Astrocyte (in vitro differentiated cells and primary cell): ENCODE results near the gene RELB. TPM values are rescaled to one million over a fixed set of nuclear protein-coding genes. Genes with fewer than 3 reads are reported as not detected.
A peak's percentile ranks its signal among the peaks of the same experiment; 100 is the strongest.

Experiments
- DNase-seq: peaks from one replicate; pipeline ENCODE4 v3.0.0-alpha.2; 2010; ENCODE audit warnings: low read depth
- FAIRE-seq: peaks from 2 replicates; lab custom pipeline; 2011; peaks lifted over from hg19 to GRCh38; lab: Jason Lieb, UNC
- H2AFZ ChIP-seq: 2 replicates; pipeline ENCODE4 v1.6.0; 2012; ENCODE audit warnings: low read depth, low read length, inconsistent platforms
- H3K27ac ChIP-seq: 2 replicates; pipeline ENCODE4 v1.5.1; 2011; ENCODE audit warnings: low read depth, low read length, inconsistent platforms
- H3K27me3 ChIP-seq: 2 replicates; pipeline ENCODE4 v1.6.0; 2011; ENCODE audit warnings: low read length, inconsistent platforms; ENCODE audit not compliant: insufficient read depth
- H3K36me3 ChIP-seq: 2 replicates; pipeline ENCODE4 v1.5.1; 2011; ENCODE audit warnings: low read length, inconsistent platforms; ENCODE audit not compliant: insufficient read depth
- H3K4me1 ChIP-seq: 2 replicates; pipeline ENCODE4 v1.5.1; 2011; ENCODE audit warnings: low read length, inconsistent platforms; ENCODE audit not compliant: insufficient read depth
- H3K4me2 ChIP-seq: 2 replicates; pipeline ENCODE4 v1.6.0; 2012; ENCODE audit warnings: low read length, inconsistent platforms
- H3K4me3 ChIP-seq: 2 replicates; pipeline ENCODE4 v1.5.1; 2011; ENCODE audit warnings: low read depth, mild to moderate bottlenecking, low read length, inconsistent platforms; ENCODE audit not compliant: insufficient read depth
- H3K79me2 ChIP-seq: 2 replicates; pipeline ENCODE4 v1.6.0; 2012; ENCODE audit warnings: mild to moderate bottlenecking, low read length, inconsistent platforms; ENCODE audit not compliant: insufficient read depth
- H3K9ac ChIP-seq: 2 replicates; pipeline ENCODE4 v1.6.0; 2012; ENCODE audit warnings: mild to moderate bottlenecking, low read length, inconsistent platforms
- H3K9me3 ChIP-seq: 2 replicates; pipeline ENCODE4 v1.5.1; 2012; ENCODE audit warnings: low read depth, mild to moderate bottlenecking, low read length, inconsistent platforms; ENCODE audit not compliant: insufficient read depth
- H4K20me1 ChIP-seq: 2 replicates; pipeline ENCODE4 v1.6.0; 2012; ENCODE audit warnings: low read length, inconsistent platforms; ENCODE audit not compliant: insufficient read depth
- H3K27ac Mint-ChIP-seq: one replicate; pipeline ENCODE4 v1.8.0; 2021; ENCODE audit warnings: mild to moderate bottlenecking, mixed read lengths; ENCODE audit not compliant: unreplicated experiment
- H3K27me3 Mint-ChIP-seq: one replicate; pipeline ENCODE4 v1.8.0; 2021; ENCODE audit warnings: low read depth, mixed read lengths; ENCODE audit not compliant: unreplicated experiment
- H3K36me3 Mint-ChIP-seq: one replicate; pipeline ENCODE4 v1.8.0; 2021; ENCODE audit warnings: low read depth, mixed read lengths; ENCODE audit not compliant: unreplicated experiment
- H3K4me1 Mint-ChIP-seq: one replicate; pipeline ENCODE4 v1.8.0; 2021; ENCODE audit warnings: low read depth, mixed read lengths; ENCODE audit not compliant: unreplicated experiment
- H3K4me3 Mint-ChIP-seq: one replicate; pipeline ENCODE4 v1.8.0; 2021; ENCODE audit warnings: mild to moderate bottlenecking, moderate library complexity, mixed read lengths; ENCODE audit not compliant: unreplicated experiment
- H3K9me3 Mint-ChIP-seq: one replicate; pipeline ENCODE4 v1.8.0; 2021; ENCODE audit warnings: mild to moderate bottlenecking, mixed read lengths; ENCODE audit not compliant: unreplicated experiment
- EZH2 ChIP-seq: IDR thresholded peaks from 2 replicates; pipeline ENCODE4 v1.6.1; 2012; ENCODE audit warnings: mild to moderate bottlenecking, low read length, inconsistent platforms; ENCODE audit not compliant: insufficient read depth
- total RNA-seq: library from RNA; stranded (reverse); gene quantifications from 2 replicates; pipeline ENCODE4 v1.2.1, GENCODE V29; 2021
- TF ChIP-seq, protein P1 (sequence below): IDR thresholded peaks from 2 replicates; pipeline ENCODE4 v1.5.1; 2011; ENCODE audit warnings: low read depth, mild to moderate bottlenecking, inconsistent platforms, low read length, moderate library complexity; ENCODE audit not compliant: insufficient read depth

RELB gene
- total RNA-seq, 1 donor from 2014 or later = 14.0 TPM

DNA sequence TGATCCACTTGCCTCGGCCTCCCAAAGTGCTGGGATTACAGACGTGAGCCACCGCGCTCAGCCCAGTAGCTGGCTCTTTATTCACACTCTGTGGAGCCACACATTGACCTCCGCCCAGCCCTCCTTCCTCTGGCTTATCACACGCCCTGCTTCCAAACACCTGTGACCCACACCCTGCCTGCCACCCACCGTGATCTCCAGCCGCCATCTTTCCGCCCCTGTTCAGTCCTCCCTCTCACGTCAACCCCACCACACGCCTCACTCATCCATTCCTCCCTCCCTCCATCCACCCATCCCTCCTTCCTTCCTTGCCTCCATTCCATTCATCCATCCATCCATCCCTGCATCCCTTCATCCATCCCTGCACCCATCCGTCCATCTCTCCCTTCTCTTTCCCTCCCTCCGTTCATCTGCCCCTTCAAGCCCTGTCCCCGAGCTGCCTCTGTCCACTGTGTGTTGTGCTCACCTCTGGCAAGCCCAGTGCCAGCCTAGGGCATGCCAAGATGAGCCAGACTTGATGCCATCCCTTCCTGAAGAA lies 57.4 kb downstream of the RELB start:
- no peak for DNase-seq
- H3K4me1 Mint-ChIP-seq = no peaks in the 10 kb centered on the region
- H3K4me3 Mint-ChIP-seq = no peak overlapping the region
- Histone ChIP-seq H3K36me3 (peaks cover 33% of the 10 kb centered on the region), H3K9me3 (no peaks in the 10 kb centered on the region), H3K9ac (no peak overlapping the region), H2AFZ (no peak overlapping the region), H3K4me1 (peaks cover 4% of the 10 kb centered on the region), H3K27ac (no peak overlapping the region), H3K4me2 (no peak overlapping the region), H3K79me2 (peaks cover 3% of the 10 kb centered on the region), H4K20me1 (peaks cover 66% of the 10 kb centered on the region), H3K4me3 (no peak overlapping the region), H3K27me3 (no peaks in the 10 kb centered on the region)
- no peak overlapping the region for H3K27ac Mint-ChIP-seq
- no peaks in the 10 kb centered on the region for H3K27me3 Mint-ChIP-seq
- no peak for FAIRE-seq
- TF ChIP-seq, protein P1, sequence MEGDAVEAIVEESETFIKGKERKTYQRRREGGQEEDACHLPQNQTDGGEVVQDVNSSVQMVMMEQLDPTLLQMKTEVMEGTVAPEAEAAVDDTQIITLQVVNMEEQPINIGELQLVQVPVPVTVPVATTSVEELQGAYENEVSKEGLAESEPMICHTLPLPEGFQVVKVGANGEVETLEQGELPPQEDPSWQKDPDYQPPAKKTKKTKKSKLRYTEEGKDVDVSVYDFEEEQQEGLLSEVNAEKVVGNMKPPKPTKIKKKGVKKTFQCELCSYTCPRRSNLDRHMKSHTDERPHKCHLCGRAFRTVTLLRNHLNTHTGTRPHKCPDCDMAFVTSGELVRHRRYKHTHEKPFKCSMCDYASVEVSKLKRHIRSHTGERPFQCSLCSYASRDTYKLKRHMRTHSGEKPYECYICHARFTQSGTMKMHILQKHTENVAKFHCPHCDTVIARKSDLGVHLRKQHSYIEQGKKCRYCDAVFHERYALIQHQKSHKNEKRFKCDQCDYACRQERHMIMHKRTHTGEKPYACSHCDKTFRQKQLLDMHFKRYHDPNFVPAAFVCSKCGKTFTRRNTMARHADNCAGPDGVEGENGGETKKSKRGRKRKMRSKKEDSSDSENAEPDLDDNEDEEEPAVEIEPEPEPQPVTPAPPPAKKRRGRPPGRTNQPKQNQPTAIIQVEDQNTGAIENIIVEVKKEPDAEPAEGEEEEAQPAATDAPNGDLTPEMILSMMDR = no peak
- no peak for TF ChIP-seq EZH2
- no peaks in the 10 kb centered on the region for H3K9me3 Mint-ChIP-seq
- H3K36me3 Mint-ChIP-seq = peaks cover 16% of the 10 kb centered on the region

DNA sequence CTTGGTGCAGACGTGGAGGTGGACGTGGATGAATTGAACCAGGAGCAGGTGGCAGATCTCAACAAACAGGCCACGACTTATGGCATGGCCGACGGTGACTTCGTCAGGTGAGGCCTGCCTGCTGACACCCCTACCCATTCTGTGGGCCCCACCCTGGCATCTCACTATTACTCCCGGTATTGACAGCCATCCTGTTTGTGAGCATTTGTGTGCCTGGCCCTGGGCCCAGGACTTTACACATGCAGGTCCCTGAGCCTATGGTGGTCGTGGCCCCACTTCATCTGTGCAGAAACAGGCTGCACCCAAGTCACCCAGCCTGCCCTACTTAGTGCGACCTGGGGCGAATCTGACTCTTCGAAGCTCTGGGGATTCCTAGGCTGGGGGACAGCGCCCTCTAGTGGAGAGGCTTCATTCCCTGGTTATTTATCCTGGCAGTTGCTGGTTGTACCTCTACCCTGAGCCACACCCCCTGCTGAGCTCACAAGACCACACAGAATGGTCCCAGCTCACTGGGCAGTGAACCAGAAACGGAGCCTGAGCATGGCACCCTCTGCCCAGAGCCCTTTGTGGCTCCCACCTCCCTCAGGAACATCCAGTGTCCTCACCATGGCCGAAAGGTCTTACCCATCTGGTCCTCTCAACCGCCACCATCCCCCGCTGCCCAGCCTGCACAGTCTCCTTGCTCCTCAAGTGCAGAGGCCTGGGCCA lies 58.1 kb downstream of the RELB start:
- Mint-ChIP-seq H3K27me3 (no peaks in the 10 kb centered on the region), H3K36me3 (peaks cover 14% of the 10 kb centered on the region), H3K4me1 (no peaks in the 10 kb centered on the region), H3K9me3 (no peaks in the 10 kb centered on the region), H3K4me3 (no peak overlapping the region), H3K27ac (no peak overlapping the region)
- Histone ChIP-seq H4K20me1 (peaks cover 60% of the 10 kb centered on the region), H3K4me3 (no peak overlapping the region), H3K9ac (no peak overlapping the region), H2AFZ (no peak overlapping the region), H3K9me3 (no peaks in the 10 kb centered on the region), H3K4me1 (peaks cover 4% of the 10 kb centered on the region), H3K36me3 (peaks cover 31% of the 10 kb centered on the region), H3K4me2 (no peak overlapping the region), H3K79me2 (no peaks in the 10 kb centered on the region), H3K27ac (no peak overlapping the region), H3K27me3 (no peaks in the 10 kb centered on the region)
- FAIRE-seq = no peak
- no peak for TF ChIP-seq EZH2
- TF ChIP-seq, protein P1 = peak; percentile 83
- peak; percentile 41 for DNase-seq

DNA sequence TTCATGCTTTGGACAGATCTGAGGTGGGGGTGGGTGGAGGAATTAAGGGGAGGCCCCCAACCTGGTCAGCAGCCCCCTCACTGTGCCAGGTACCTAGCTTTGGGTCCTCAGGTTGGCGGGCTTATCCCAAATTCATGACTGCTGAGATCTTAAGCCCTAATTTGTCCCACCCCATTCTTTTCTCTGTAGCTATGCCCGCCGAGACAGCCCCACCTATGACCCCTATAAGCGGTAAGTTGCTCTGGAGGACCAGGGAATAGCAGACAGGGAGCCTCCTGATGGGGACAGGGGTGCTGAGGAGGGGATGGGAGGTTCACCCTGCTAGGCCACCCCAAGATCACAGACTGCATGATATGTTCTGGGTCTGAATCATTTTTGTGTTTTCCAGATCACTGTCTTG lies 60.7 kb downstream of the RELB start:
- no peak for FAIRE-seq
- no peak overlapping the region for H3K27ac Mint-ChIP-seq
- no peaks in the 10 kb centered on the region for H3K27me3 Mint-ChIP-seq
- Histone ChIP-seq H4K20me1 (peaks cover 48% of the 10 kb centered on the region), H3K4me3 (no peak overlapping the region), H3K4me2 (no peak overlapping the region), H3K4me1 (peaks cover 4% of the 10 kb centered on the region), H3K9me3 (no peaks in the 10 kb centered on the region), H3K9ac (no peak overlapping the region), H3K27me3 (no peaks in the 10 kb centered on the region), H2AFZ (no peak overlapping the region), H3K79me2 (peaks cover 12% of the 10 kb centered on the region), H3K36me3 (peaks cover 30% of the 10 kb centered on the region), H3K27ac (no peak overlapping the region)
- peaks cover 12% of the 10 kb centered on the region for H3K36me3 Mint-ChIP-seq
- no peaks in the 10 kb centered on the region for H3K4me1 Mint-ChIP-seq
- no peak for DNase-seq
- H3K9me3 Mint-ChIP-seq = no peaks in the 10 kb centered on the region
- TF ChIP-seq EZH2 = no peak
- TF ChIP-seq, protein P1 = no peak
- no peak overlapping the region for H3K4me3 Mint-ChIP-seq
